ENCODE measurements around the gene DDAH1. TPM values are rescaled to one million over a fixed set of nuclear protein-coding genes. Genes with fewer than 3 reads are reported as not detected.

Gene DDAH1
- total RNA-seq, 1 donor = 89.0 TPM

GRCh38 chr1:85279458-85280080 lies 185.4 kb downstream of the DDAH1 start:
- H3K36me3 ChIP-seq (ENCODE audit: insufficient read depth, low read length) = no peaks in the 10 kb centered on the region
- peak overlapping the region; percentile 78 for H3K27ac ChIP-seq (ENCODE audit: low read depth, low read length)
- H4K20me1 ChIP-seq (ENCODE audit: insufficient read depth, low read length) = peaks cover 3% of the 10 kb centered on the region
- H3K27me3 ChIP-seq (ENCODE audit: insufficient read depth, low read length) = no peaks in the 10 kb centered on the region
- no peak for TF ChIP-seq CTCF (IDR thresholded peaks at IDR 0.05; ENCODE audit: extremely low read depth, low read depth, low read length)
- H2AFZ ChIP-seq (ENCODE audit: low read length) = peak overlapping the region; percentile 67
- H3K4me1 ChIP-seq (ENCODE audit: insufficient read depth, low read length) = peaks cover 26% of the 10 kb centered on the region
- no peaks in the 10 kb centered on the region for H3K9me3 ChIP-seq (ENCODE audit: low read depth, low read length)
- peak overlapping the region; percentile 53 for H3K4me3 ChIP-seq (ENCODE audit: insufficient read depth, low read length)
- peaks cover 16% of the 10 kb centered on the region for H3K79me2 ChIP-seq (ENCODE audit: insufficient read depth, low read length)
- no peak for DNase-seq (ENCODE audit: insufficient read length, low spot score, missing footprints)
- peak overlapping the region; percentile 82 for H3K4me2 ChIP-seq (ENCODE audit: insufficient read depth, low read length)

- Histone ChIP-seq H3K4me3 (ENCODE audit: insufficient read depth, low read length) (peak overlapping the region; percentile 53), H3K4me2 (ENCODE audit: insufficient read depth, low read length) (peak overlapping the region; percentile 82), H3K36me3 (ENCODE audit: insufficient read depth, low read length) (no peaks in the 10 kb centered on the region), H4K20me1 (ENCODE audit: insufficient read depth, low read length) (peaks cover 10% of the 10 kb centered on the region), H2AFZ (ENCODE audit: low read length) (peak overlapping the region; percentile 67), H3K4me1 (ENCODE audit: insufficient read depth, low read length) (peaks cover 29% of the 10 kb centered on the region), H3K27me3 (ENCODE audit: insufficient read depth, low read length) (no peaks in the 10 kb centered on the region), H3K27ac (ENCODE audit: low read depth, low read length) (peak overlapping the region; percentile 78), H3K9me3 (ENCODE audit: low read depth, low read length) (no peaks in the 10 kb centered on the region), H3K79me2 (ENCODE audit: insufficient read depth, low read length) (peaks cover 23% of the 10 kb centered on the region)
- DNase-seq (ENCODE audit: insufficient read length, low spot score, missing footprints) = peak; percentile 96
- no peak for TF ChIP-seq CTCF (IDR thresholded peaks at IDR 0.05; ENCODE audit: extremely low read depth, low read depth, low read length)
Measured at GRCh38 chr1:85278853-85279314, 186.1 kb downstream of the DDAH1 start.

GRCh38 chr1:85277802-85278201 lies 187.2 kb downstream of the DDAH1 start:
- H4K20me1 ChIP-seq (ENCODE audit: insufficient read depth, low read length) = peaks cover 18% of the 10 kb centered on the region
- no peaks in the 10 kb centered on the region for H3K9me3 ChIP-seq (ENCODE audit: low read depth, low read length)
- TF ChIP-seq CTCF (IDR thresholded peaks at IDR 0.05; ENCODE audit: extremely low read depth, low read depth, low read length) = no peak
- H3K79me2 ChIP-seq (ENCODE audit: insufficient read depth, low read length) = peaks cover 34% of the 10 kb centered on the region
- no peak overlapping the region for H3K27ac ChIP-seq (ENCODE audit: low read depth, low read length)
- no peak overlapping the region for H2AFZ ChIP-seq (ENCODE audit: low read length)
- H3K4me3 ChIP-seq (ENCODE audit: insufficient read depth, low read length) = no peak overlapping the region
- DNase-seq (ENCODE audit: insufficient read length, low spot score, missing footprints) = no peak
- H3K36me3 ChIP-seq (ENCODE audit: insufficient read depth, low read length) = peaks cover 1% of the 10 kb centered on the region
- H3K4me1 ChIP-seq (ENCODE audit: insufficient read depth, low read length) = peaks cover 33% of the 10 kb centered on the region
- H3K4me2 ChIP-seq (ENCODE audit: insufficient read depth, low read length) = no peak overlapping the region
- no peaks in the 10 kb centered on the region for H3K27me3 ChIP-seq (ENCODE audit: insufficient read depth, low read length)

- Histone ChIP-seq H3K9me3 (ENCODE audit: low read depth, low read length) (no peaks in the 10 kb centered on the region), H2AFZ (ENCODE audit: low read length) (peak overlapping the region; percentile 85), H3K36me3 (ENCODE audit: insufficient read depth, low read length) (peaks cover 6% of the 10 kb centered on the region), H3K4me1 (ENCODE audit: insufficient read depth, low read length) (peaks cover 33% of the 10 kb centered on the region), H4K20me1 (ENCODE audit: insufficient read depth, low read length) (peaks cover 23% of the 10 kb centered on the region), H3K27me3 (ENCODE audit: insufficient read depth, low read length) (no peaks in the 10 kb centered on the region), H3K27ac (ENCODE audit: low read depth, low read length) (peak overlapping the region; percentile 86), H3K79me2 (ENCODE audit: insufficient read depth, low read length) (peaks cover 41% of the 10 kb centered on the region), H3K4me2 (ENCODE audit: insufficient read depth, low read length) (peak overlapping the region; percentile 92), H3K4me3 (ENCODE audit: insufficient read depth, low read length) (peak overlapping the region; percentile 82)
- no peak for DNase-seq (ENCODE audit: insufficient read length, low spot score, missing footprints)
- no peak for TF ChIP-seq CTCF (IDR thresholded peaks at IDR 0.05; ENCODE audit: extremely low read depth, low read depth, low read length)
Measured at GRCh38 chr1:85276978-85277639, 187.8 kb downstream of the DDAH1 start.

Measured in osteoblast (primary cell).